H9 (cell line): ENCODE results near the gene DNER. TPM values are rescaled to one million over a fixed set of nuclear protein-coding genes. Genes with fewer than 3 reads are reported as not detected.
A peak's percentile ranks its signal among the peaks of the same experiment; 100 is the strongest.

ENCODE experiments used
- DNase-seq: peaks from one replicate; pipeline ENCODE4 v3.0.0-alpha.2; 2017
- H2AFZ ChIP-seq: one replicate; pipeline ENCODE4 v1.6.1; 2013; ENCODE audit warnings: mild to moderate bottlenecking, low read length, control low read depth, moderate library complexity
- H2AK5ac ChIP-seq: 2 replicates; pipeline ENCODE4 v1.6.1; 2013; ENCODE audit warnings: low read length, control low read depth, mixed read lengths; ENCODE audit not compliant: insufficient read length
- H2BK120ac ChIP-seq: one replicate; pipeline ENCODE4 v1.6.1; 2013; ENCODE audit warnings: low read depth, mild to moderate bottlenecking, low read length, control low read depth, inconsistent platforms; ENCODE audit not compliant: poor library complexity, severe bottlenecking
- H2BK12ac ChIP-seq: 2 replicates; pipeline ENCODE4 v1.6.1; 2013; ENCODE audit warnings: low read length, control low read depth, mixed read lengths, low read depth; ENCODE audit not compliant: insufficient read length
- H2BK15ac ChIP-seq: 2 replicates; pipeline ENCODE4 v1.6.1; 2013; ENCODE audit warnings: low read depth, low read length, control low read depth
- H2BK20ac ChIP-seq: one replicate; pipeline ENCODE4 v1.6.1; 2013; ENCODE audit warnings: low read depth, mild to moderate bottlenecking, low read length, control low read depth, inconsistent platforms; ENCODE audit not compliant: poor library complexity, severe bottlenecking
- H2BK5ac ChIP-seq: 2 replicates; pipeline ENCODE4 v1.6.1; 2013; ENCODE audit warnings: low read length, control low read depth, mixed read lengths; ENCODE audit not compliant: insufficient read length
- H3K14ac ChIP-seq: 2 replicates; pipeline ENCODE4 v1.6.1; 2013; ENCODE audit warnings: low read length, control low read depth; ENCODE audit not compliant: insufficient read depth
- H3K18ac ChIP-seq: 2 replicates; pipeline ENCODE4 v1.6.1; 2013; ENCODE audit warnings: low read depth, mild to moderate bottlenecking, mixed read lengths, low read length, control low read depth; ENCODE audit not compliant: insufficient read length
- H3K23ac ChIP-seq: 2 replicates; pipeline ENCODE4 v1.6.1; 2013; ENCODE audit warnings: low read length, control low read depth, mixed read lengths, low read depth; ENCODE audit not compliant: insufficient read length
- H3K23me2 ChIP-seq: 2 replicates; pipeline ENCODE4 v1.6.1; 2013; ENCODE audit warnings: low read depth, mild to moderate bottlenecking, mixed read lengths, low read length, control low read depth; ENCODE audit not compliant: insufficient read length, poor library complexity, severe bottlenecking
- H3K27ac ChIP-seq: 2 replicates; pipeline ENCODE4 v1.5.1; 2013; ENCODE audit warnings: low read length, control low read depth, mixed read lengths, low read depth; ENCODE audit not compliant: insufficient read length
- H3K27me3 ChIP-seq: 2 replicates; pipeline ENCODE4 v1.6.1; 2013; ENCODE audit warnings: low read length, control low read depth, inconsistent platforms; ENCODE audit not compliant: insufficient read depth
- H3K4ac ChIP-seq: 2 replicates; pipeline ENCODE4 v1.6.1; 2013; ENCODE audit warnings: low read depth, mild to moderate bottlenecking, control low read depth, inconsistent platforms, low read length, moderate library complexity
- H3K4me1 ChIP-seq: 2 replicates; pipeline ENCODE4 v1.6.1; 2013; ENCODE audit warnings: low read length, control low read depth, inconsistent platforms; ENCODE audit not compliant: insufficient read depth
- H3K4me2 ChIP-seq: 2 replicates; pipeline ENCODE4 v1.6.1; 2013; ENCODE audit warnings: low read length, control low read depth, mixed read lengths; ENCODE audit not compliant: insufficient read length, insufficient read depth
- H3K56ac ChIP-seq: 2 replicates; pipeline ENCODE4 v1.6.1; 2013; ENCODE audit warnings: low read depth, mild to moderate bottlenecking, mixed read lengths, low read length, control low read depth; ENCODE audit not compliant: insufficient read length
- H3K79me1 ChIP-seq: 2 replicates; pipeline ENCODE4 v1.6.1; 2013; ENCODE audit warnings: low read depth, mild to moderate bottlenecking, moderate library complexity, low read length, control low read depth, inconsistent platforms; ENCODE audit not compliant: insufficient read depth, poor library complexity, severe bottlenecking
- H3K79me2 ChIP-seq: 2 replicates; pipeline ENCODE4 v1.6.1; 2013; ENCODE audit warnings: low read length, control low read depth, inconsistent platforms; ENCODE audit not compliant: insufficient read depth
- H3K9ac ChIP-seq: 2 replicates; pipeline ENCODE4 v1.6.1; 2013; ENCODE audit warnings: low read length, control low read depth, mixed read lengths; ENCODE audit not compliant: insufficient read length; ENCODE audit errors: extremely low read depth
- H3K9me3 ChIP-seq: one replicate; pipeline ENCODE4 v1.6.1; 2013; ENCODE audit warnings: low read depth, low read length, inconsistent platforms; ENCODE audit not compliant: control insufficient read depth
- H3T11ph ChIP-seq: one replicate; pipeline ENCODE4 v1.6.1; 2013; ENCODE audit warnings: mild to moderate bottlenecking, low read length, control low read depth, inconsistent platforms
- H4K20me1 ChIP-seq: one replicate; pipeline ENCODE4 v1.6.1; 2013; ENCODE audit not compliant: control insufficient read depth, insufficient read length, insufficient read depth
- H4K5ac ChIP-seq: 2 replicates; pipeline ENCODE4 v1.6.1; 2013; ENCODE audit warnings: low read depth, mild to moderate bottlenecking, mixed read lengths, low read length, control low read depth; ENCODE audit not compliant: insufficient read length
- H4K8ac ChIP-seq: replicated peaks from 2 replicates; pipeline ENCODE4 v1.6.1; 2013; ENCODE audit warnings: low read length, control low read depth, mixed read lengths, low read depth; ENCODE audit not compliant: insufficient read length
- H4K91ac ChIP-seq: 2 replicates; pipeline ENCODE4 v1.6.1; 2013; ENCODE audit warnings: low read depth, mild to moderate bottlenecking, moderate library complexity, mixed read lengths, low read length, control low read depth; ENCODE audit not compliant: insufficient read length
- H3K27ac Mint-ChIP-seq, 3 experiments: 2 replicates in 2 of 3; 3 replicates in 1 of 3; pipeline ENCODE4 v1.8.0; 2020 to 2021; ENCODE audit warnings: mixed read lengths in 3 of 3, mild to moderate bottlenecking in 1 of 3, moderate library complexity in 1 of 3
- H3K27me3 Mint-ChIP-seq: 2 replicates; pipeline ENCODE4 v1.8.0; 2021; ENCODE audit warnings: low read depth, mild to moderate bottlenecking, moderate library complexity, mixed read lengths
- H3K36me3 Mint-ChIP-seq, 3 experiments: 2 replicates in 2 of 3; 3 replicates in 1 of 3; pipeline ENCODE4 v1.8.0; 2020 to 2021; ENCODE audit warnings: low read depth in 3 of 3, mixed read lengths in 3 of 3; ENCODE audit not compliant: insufficient read depth in 1 of 3
- H3K4me1 Mint-ChIP-seq, 2 experiments: 2 replicates each; pipeline ENCODE4 v1.8.0; 2020; ENCODE audit warnings: mixed read lengths in 2 of 2
- H3K4me3 Mint-ChIP-seq, 2 experiments: 2 replicates in 1 of 2; 3 replicates in 1 of 2; pipeline ENCODE4 v1.8.0; 2020 to 2021; ENCODE audit warnings: mild to moderate bottlenecking in 2 of 2, mixed read lengths in 2 of 2, moderate library complexity in 1 of 2
- H3K9me3 Mint-ChIP-seq, 2 experiments: 2 replicates in 1 of 2; 3 replicates in 1 of 2; pipeline ENCODE4 v1.8.0; 2020; ENCODE audit warnings: mild to moderate bottlenecking in 2 of 2, mixed read lengths in 2 of 2, moderate library complexity in 1 of 2
- CTCF ChIP-seq: fragments of 200-600 bp; sonication (generic); conservative IDR thresholded peaks from 3 replicates; pipeline ENCODE4 v1.8.0; 2021; ENCODE audit warnings: antibody characterized with exemption, mild to moderate bottlenecking
- WGBS: extraction: QIAGEN DNeasy Blood & Tissue Kit; methylation state at CpG from one replicate; pipeline ENCODE4 v1.1.7; 2013; ENCODE audit warnings: missing lambda C conversion rate, low lambda C conversion rate, mixed read lengths; ENCODE audit not compliant: insufficient read length; ENCODE audit errors: extremely low coverage; 5-methylcytosine and 5-hydroxymethylcytosine counted together
- total RNA-seq: library from RNA; stranded (reverse); gene quantifications from 2 replicates; pipeline ENCODE4 v1.2.1, GENCODE V29; 2021

The DNER gene
- total RNA-seq, 1 experiment from 2014 or later, result 1.0 TPM

DNA sequence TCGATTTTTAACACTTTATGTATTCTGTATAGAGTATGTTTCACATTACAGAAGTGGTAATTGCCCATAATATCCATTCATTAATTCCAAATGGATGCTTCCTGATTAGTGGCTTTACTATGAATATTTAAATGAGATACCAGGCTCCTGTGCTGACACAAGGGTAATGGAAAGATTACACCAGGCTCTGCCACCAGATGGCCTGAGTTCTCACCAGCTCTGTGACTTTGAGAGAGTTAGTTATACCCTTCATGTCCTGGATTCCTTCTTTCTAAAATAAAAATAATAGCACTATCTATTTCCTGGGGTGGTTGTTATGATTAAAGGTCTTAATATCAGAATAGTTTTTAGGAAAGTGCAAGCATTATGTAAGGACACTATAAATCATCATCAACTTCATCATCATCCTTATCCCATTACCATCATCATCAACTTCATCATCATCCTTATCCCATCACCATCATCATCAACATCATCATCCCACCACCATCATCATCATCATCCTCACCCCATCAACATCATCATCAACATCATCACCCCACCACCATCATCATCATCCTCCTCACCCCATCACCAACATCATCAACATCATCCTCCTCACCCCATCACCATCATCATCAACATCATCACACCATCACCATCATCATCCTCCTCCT, 151.8 kb downstream of the DNER start:
- H4K20me1 ChIP-seq, result no peaks in the 10 kb centered on the region
- Mint-ChIP-seq H3K9me3 (no peaks in the 10 kb centered on the region; a peak in 2 of 5 replicates), H3K36me3 (no peaks in the 10 kb centered on the region), H3K4me3 (no peak overlapping the region), H3K27me3 (no peaks in the 10 kb centered on the region), H3K4me1 (no peaks in the 10 kb centered on the region), H3K27ac (no peak overlapping the region)
- no peak overlapping the region for H4K91ac ChIP-seq
- no peak overlapping the region for H3K18ac ChIP-seq
- H3K4ac ChIP-seq, result no peak overlapping the region
- H2BK12ac ChIP-seq, result no peak overlapping the region
- no peak overlapping the region for H3K27ac ChIP-seq
- no peak overlapping the region for H2BK120ac ChIP-seq
- no peak for DNase-seq
- no peak overlapping the region for H2AFZ ChIP-seq
- no peaks in the 10 kb centered on the region for H3K27me3 ChIP-seq
- H3K56ac ChIP-seq, result no peak overlapping the region
- H3K23ac ChIP-seq, result no peak overlapping the region
- H2AK5ac ChIP-seq, result no peak overlapping the region
- no peak overlapping the region for H2BK20ac ChIP-seq
- no peaks in the 10 kb centered on the region for H3K23me2 ChIP-seq
- no peak overlapping the region for H4K5ac ChIP-seq
- H2BK5ac ChIP-seq, result no peak overlapping the region
- no peak overlapping the region for H3K14ac ChIP-seq
- no peaks in the 10 kb centered on the region for H3K9me3 ChIP-seq
- H4K8ac ChIP-seq, result no peak overlapping the region
- H3K79me1 ChIP-seq, result no peaks in the 10 kb centered on the region
- H3K9ac ChIP-seq, result no peak overlapping the region
- H3T11ph ChIP-seq, result no peak overlapping the region
- WGBS, result no CpG with 5 or more reads among the region's 1 CpG
- no peaks in the 10 kb centered on the region for H3K4me1 ChIP-seq
- H3K79me2 ChIP-seq, result no peaks in the 10 kb centered on the region; the same call in 1 of the 2 replicates
- TF ChIP-seq CTCF, result peak; percentile 41; the same call in 2 of the 3 replicates
- H2BK15ac ChIP-seq, result no peak overlapping the region
- H3K4me2 ChIP-seq, result no peak overlapping the region
